ENCODE data around the gene GPR137. TPM values are rescaled to one million over a fixed set of nuclear protein-coding genes. Genes with fewer than 3 reads are reported as not detected.

Gene GPR137
- total and polyA plus RNA-seq, 2 experiments from 2014 or later, result 16.3 to 32.5 TPM

GRCh38 chr11:64268893-64269539 is 16.6 kb upstream of the GPR137 start:
- DNase-seq (ENCODE audit: low spot score), result peak; percentile 53
- TF ChIP-seq ZNF114 (CRISPR knock-in tag; IDR thresholded peaks at IDR 0.05) (no peak), EZH2 (IDR thresholded peaks at IDR 0.05; ENCODE audit: low read depth, unreplicated experiment) (no peak), CREB1 (CRISPR knock-in tag; IDR thresholded peaks at IDR 0.05; ENCODE audit: low read depth) (no peak), STAT1 (IDR thresholded peaks at IDR 0.05; ENCODE audit: unreplicated experiment) (no peak), JUNB (IDR thresholded peaks at IDR 0.05; ENCODE audit: unreplicated experiment) (no peak), NANOG (IDR thresholded peaks at IDR 0.05; ENCODE audit: borderline replicate concordance) (no peak), CTCF (conservative IDR thresholded peaks at IDR 0.05; ENCODE audit: low read depth in 2 of 2) (0 out of 4 replicates have a peak, but pooled peaks of 1 of the 2 experiments have one; percentile 6)
- Mint-ChIP-seq H3K4me1 (peaks cover 23% of the 10 kb centered on the region), H3K36me3 (ENCODE audit: low read depth) (peaks cover 31% of the 10 kb centered on the region), H3K27ac (peak overlapping the region; percentile 73), H3K27me3 (ENCODE audit: insufficient read depth, low read depth, poor library complexity) (peaks cover 23% of the 10 kb centered on the region), H3K9me3 (peaks cover 3% of the 10 kb centered on the region; the same call in 2 of the 3 replicates), H3K4me3 (peak overlapping the region; percentile 94)
- peak overlapping the region; percentile 73 for H3K4me3 ChIP-seq
- H3K79me2 ChIP-seq (replicated peaks; ENCODE audit: insufficient read depth), result no peaks in the 10 kb centered on the region
- H2AFZ ChIP-seq, result no peak overlapping the region
- H3K36me3 ChIP-seq (ENCODE audit: insufficient read depth), result no peaks in the 10 kb centered on the region
- no peaks in the 10 kb centered on the region for H3K27me3 ChIP-seq (ENCODE audit: insufficient read depth)
- ATAC-seq, result peak; percentile 13
- H3F3A ChIP-seq (replicated peaks; ENCODE audit: low read depth), result peaks cover 31% of the 10 kb centered on the region
- no peaks in the 10 kb centered on the region for H4K20me1 ChIP-seq (replicated peaks; ENCODE audit: insufficient read depth)
- peak overlapping the region; percentile 94 for H3K4me2 ChIP-seq
- no peaks in the 10 kb centered on the region for H3K9me2 ChIP-seq (ENCODE audit: insufficient read depth)
- peaks cover 11% of the 10 kb centered on the region; the same call in 1 of the 2 replicates for H3K4me1 ChIP-seq (ENCODE audit: insufficient read depth)
- H3K27ac ChIP-seq (ENCODE audit: low read depth), result peak overlapping the region; percentile 81

GRCh38 chr11:64269540-64270220 is 16.0 kb upstream of the GPR137 start:
- peak overlapping the region; percentile 80 for H3K4me3 ChIP-seq
- peaks cover 11% of the 10 kb centered on the region; the same call in 1 of the 2 replicates for H3K4me1 ChIP-seq (ENCODE audit: insufficient read depth)
- ATAC-seq (peak; percentile 81), DNase-seq (ENCODE audit: low spot score) (peak; percentile 100)
- Mint-ChIP-seq H3K27ac (peak overlapping the region; percentile 99), H3K4me1 (peaks cover 24% of the 10 kb centered on the region), H3K36me3 (ENCODE audit: low read depth) (peaks cover 26% of the 10 kb centered on the region), H3K4me3 (peak overlapping the region; percentile 94), H3K9me3 (peaks cover 3% of the 10 kb centered on the region; the same call in 2 of the 3 replicates), H3K27me3 (ENCODE audit: insufficient read depth, low read depth, poor library complexity) (peaks cover 23% of the 10 kb centered on the region)
- H3K27me3 ChIP-seq (ENCODE audit: insufficient read depth), result no peaks in the 10 kb centered on the region
- peak overlapping the region; percentile 95 for H3K27ac ChIP-seq (ENCODE audit: low read depth)
- peak overlapping the region; percentile 97 for H3K4me2 ChIP-seq
- no peaks in the 10 kb centered on the region for H4K20me1 ChIP-seq (replicated peaks; ENCODE audit: insufficient read depth)
- peaks cover 29% of the 10 kb centered on the region for H3F3A ChIP-seq (replicated peaks; ENCODE audit: low read depth)
- no peaks in the 10 kb centered on the region for H3K36me3 ChIP-seq (ENCODE audit: insufficient read depth)
- no peak overlapping the region for H2AFZ ChIP-seq
- no peaks in the 10 kb centered on the region for H3K9me2 ChIP-seq (ENCODE audit: insufficient read depth)
- H3K79me2 ChIP-seq (replicated peaks; ENCODE audit: insufficient read depth), result no peaks in the 10 kb centered on the region
- peak; percentile 99 for TF ChIP-seq ETS1 (IDR thresholded peaks at IDR 0.05)
- TF ChIP-seq ZNF462 (CRISPR knock-in tag; IDR thresholded peaks at IDR 0.05), result no peak
- no peak for TF ChIP-seq EZH2phosphoT487 (IDR thresholded peaks at IDR 0.05; ENCODE audit: unreplicated experiment)

All from GM23338 (cell line).